Right renal cortex interstitium (tissue), 3 donors: ENCODE data around the gene ENPP1. TPM values are rescaled to one million over a fixed set of nuclear protein-coding genes. Genes with fewer than 3 reads are reported as not detected.

Source experiments
- DNase-seq, 3 donors: peaks; one replicate each; pipeline ENCODE4 v3.0.0-alpha.2; 2013; ENCODE audit warnings: low read depth in 3 of 3, low spot score in 2 of 3
- polyA plus RNA-seq, 3 donors: library from polyadenylated mRNA; unstranded; fragments of 120-200 nt; gene quantifications; one replicate each; pipeline ENCODE4 v1.2.1, GENCODE V29; 2013; ENCODE audit not compliant: insufficient read length in 3 of 3

ENPP1 gene
- 10 to 100 TPM; 17.8 to 20.2 (median 18.0) TPM for polyA plus RNA-seq

- no peak for DNase-seq
Measured at GRCh38 chr6:131807644-131808459, at the start of gene ENPP1. Gene ENPP1 (plus strand): TSS chr6:131808020. CDS start chr6:131808036, 16 bp downstream.

DNA sequence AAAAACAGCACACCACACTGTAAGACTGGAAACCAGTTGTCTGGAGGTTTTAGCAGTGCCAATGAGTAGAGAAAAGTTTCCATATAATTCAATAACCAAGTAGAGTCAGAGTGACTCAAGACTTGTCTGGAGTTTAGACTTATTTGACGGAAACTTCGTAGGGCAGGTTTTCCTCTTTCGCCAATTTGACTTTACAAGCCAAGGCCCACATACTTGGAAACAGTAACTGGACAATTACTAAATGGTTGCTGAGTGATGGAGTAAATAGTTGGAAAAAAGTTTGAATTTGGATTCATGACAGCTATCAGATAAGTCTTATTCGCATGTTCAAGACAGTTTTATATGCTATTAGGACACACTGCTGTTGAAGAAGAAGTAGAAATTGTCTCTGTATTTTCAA is 48.9 kb upstream of the ENPP1 start:
- no peak for DNase-seq

DNA sequence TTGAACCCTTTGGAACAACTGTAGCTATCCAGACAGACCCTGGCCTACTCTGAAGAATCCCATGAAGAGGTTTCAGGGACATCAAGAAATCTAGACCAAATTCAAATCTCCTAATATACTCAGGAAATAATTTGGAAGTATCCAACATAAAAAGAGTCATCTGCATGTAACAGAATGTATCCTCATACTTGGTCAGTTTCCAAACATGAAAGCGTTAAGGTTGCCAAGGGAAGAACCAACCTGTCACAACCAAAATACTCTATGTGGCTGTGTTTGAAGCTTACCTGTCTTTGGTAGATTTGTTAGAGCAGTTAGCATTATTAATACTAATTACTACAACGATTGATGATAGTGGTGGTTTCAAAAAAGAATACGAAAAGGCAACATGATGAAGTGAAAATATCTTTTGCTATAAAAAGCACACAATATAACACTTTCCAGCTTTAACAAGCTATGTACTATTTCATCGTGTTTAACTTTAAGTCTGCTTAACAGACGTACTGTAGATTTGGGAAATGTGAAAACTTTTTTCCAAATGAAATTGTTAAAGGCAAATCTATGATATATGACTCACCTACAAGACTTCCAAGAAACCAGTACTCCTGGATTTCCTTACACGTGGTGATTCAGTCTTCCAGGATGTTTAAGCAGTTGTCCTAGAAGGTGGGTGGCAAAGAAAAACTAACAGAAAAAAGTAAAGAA is 46.6 kb upstream of the ENPP1 start:
- DNase-seq: no peak

GRCh38 chr6:131761762-131762067 is 46.1 kb upstream of the ENPP1 start:
- DNase-seq: no peak

DNA sequence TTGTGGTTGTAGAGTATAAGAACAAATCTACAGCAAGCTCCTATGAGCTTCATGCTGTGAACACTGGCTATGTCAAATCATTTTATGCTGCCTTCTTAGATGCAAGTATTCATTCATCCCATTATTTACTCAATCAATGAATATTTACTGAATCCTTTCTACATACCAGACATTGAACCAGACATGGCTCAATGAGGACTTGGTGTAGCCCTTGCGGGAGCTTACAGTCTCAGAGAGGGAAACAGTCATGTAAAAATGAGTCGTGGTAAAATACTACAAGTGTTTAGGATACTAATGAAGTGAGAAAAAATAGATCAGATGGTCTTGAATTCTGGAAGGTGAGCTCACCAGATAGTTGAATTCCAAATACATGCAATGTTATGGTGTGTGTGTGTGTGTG is 44.8 kb upstream of the ENPP1 start:
- no peak for DNase-seq

GRCh38 chr6:131763749-131764148 is 44.1 kb upstream of the ENPP1 start:
- DNase-seq: no peak

DNA sequence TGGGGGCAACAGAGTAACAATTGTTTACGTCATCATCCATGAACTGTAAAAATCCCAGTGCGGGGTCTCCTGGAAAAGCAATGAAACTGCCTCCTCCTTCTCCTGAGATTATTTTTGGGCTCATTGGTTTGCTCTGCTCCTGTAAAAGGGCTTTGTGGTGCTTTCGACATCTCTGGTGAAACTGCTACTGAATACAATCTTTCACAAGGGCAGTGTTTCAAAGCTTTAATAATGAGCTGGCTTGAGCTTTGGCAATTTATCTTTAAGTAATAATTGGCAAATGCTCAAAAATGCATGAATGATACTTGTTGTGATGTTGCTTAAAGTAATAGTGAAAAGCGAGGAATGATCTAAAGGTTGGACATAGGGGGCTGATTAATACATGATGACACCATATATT is 43.5 kb upstream of the ENPP1 start:
- no peak for DNase-seq

- DNase-seq: no peak
Measured at GRCh38 chr6:131765081-131765803, 42.6 kb upstream of the ENPP1 start.

GRCh38 chr6:131765804-131766135 is 42.0 kb upstream of the ENPP1 start:
- no peak for DNase-seq

- DNase-seq: no peak
Measured at GRCh38 chr6:131766631-131767030, 41.2 kb upstream of the ENPP1 start.

- DNase-seq: no peak
Measured at GRCh38 chr6:131768964-131769363, 38.9 kb upstream of the ENPP1 start.

- no peak for DNase-seq
Measured at GRCh38 chr6:131769385-131770141, 38.3 kb upstream of the ENPP1 start.

GRCh38 chr6:131770776-131771175 is 37.0 kb upstream of the ENPP1 start:
- DNase-seq: no peak

GRCh38 chr6:131773284-131773950 is 34.4 kb upstream of the ENPP1 start:
- DNase-seq: no peak

DNA sequence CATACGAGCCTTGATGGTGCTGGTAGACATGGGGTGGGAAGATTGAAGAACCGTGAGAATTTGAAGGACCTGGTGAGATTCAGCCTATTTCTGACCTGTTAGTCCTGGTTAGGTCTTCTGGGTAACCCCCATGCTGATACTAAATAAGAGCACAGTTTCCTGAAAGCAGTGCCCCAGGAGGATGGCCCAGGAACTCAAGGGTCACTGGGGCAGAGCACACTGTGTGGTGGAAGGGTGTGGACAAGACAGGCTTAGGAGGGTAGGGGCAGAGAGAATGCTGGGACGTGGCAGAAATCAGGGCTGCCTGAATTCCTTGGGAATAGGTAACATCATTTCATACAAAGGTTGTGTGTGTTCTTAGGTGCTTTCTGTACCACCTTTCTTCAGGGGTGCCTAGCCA is 31.9 kb upstream of the ENPP1 start:
- no peak for DNase-seq

GRCh38 chr6:131776985-131777384 is 30.8 kb upstream of the ENPP1 start:
- DNase-seq: no peak

DNA sequence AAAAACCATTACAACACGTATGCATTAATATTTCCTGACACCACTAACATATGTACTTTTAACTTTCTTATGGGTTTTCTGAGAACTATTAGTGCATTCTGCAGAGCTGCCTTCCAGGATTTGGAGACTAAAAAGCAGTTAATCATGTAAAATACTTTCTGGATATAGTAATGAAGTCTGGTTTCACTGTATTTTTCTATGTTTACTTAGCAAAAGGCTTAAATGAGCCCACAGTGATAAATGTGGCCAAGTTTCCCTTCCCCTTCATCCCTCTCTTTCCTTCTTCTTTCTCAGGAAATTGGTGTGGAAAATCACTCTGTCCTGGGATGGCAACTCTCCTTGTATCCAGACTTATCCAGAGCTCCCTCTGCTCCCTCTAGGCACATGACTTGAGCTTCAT is 29.7 kb upstream of the ENPP1 start:
- DNase-seq: no peak

GRCh38 chr6:131779304-131779703 is 28.5 kb upstream of the ENPP1 start:
- no peak for DNase-seq

DNA sequence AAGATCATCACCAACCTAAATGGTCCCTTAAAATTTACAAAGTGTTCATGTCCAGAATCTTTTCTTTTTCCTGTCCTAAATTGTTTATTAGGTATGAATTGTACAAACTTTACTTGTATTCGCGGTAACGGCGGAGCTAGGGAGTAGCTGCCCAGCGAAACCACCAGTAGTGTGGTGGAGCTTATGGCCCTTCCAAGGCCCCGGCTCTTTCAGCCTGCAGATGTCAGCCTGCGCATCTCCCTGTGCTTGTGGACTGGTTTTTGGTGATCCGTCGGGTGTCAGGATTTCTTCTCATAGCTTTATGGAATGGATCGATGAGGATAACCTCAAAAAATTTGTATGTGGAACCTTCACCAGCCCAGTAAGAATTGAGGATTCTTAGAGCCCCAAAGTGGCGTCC is 27.2 kb upstream of the ENPP1 start:
- DNase-seq: no peak

DNA sequence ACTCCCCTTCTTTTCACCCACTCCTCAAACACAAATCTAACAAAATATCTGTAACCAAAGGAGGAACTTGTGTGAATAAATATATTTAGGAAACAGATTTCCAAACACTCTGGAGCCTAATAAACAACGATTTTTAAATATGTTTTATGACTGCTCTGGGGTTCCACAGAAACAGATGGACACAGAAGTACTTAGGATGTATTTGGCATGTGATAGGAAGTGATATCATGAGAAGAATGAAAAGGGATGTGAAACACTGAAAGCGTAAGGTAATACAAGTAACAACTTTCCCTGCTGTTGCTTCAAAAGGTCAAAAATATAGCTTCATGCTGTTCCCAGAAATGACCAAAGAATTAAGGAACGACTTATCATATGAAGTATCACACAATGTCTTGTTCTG is 26.1 kb upstream of the ENPP1 start:
- DNase-seq: no peak

GRCh38 chr6:131782764-131783163 is 25.1 kb upstream of the ENPP1 start:
- DNase-seq: no peak
